ENCODE results near the gene CRELD2. TPM values are rescaled to one million over a fixed set of nuclear protein-coding genes. Genes with fewer than 3 reads are reported as not detected.
"Not testable (repeated sequence)": the region's sequence is repeated elsewhere in the genome, so short reads cannot be mapped to it uniquely, and the experiment has no call there.

CRELD2 gene
- total RNA-seq, 4 donors from 2014 or later, result 50.3 to 244 (median 154) TPM

DNA sequence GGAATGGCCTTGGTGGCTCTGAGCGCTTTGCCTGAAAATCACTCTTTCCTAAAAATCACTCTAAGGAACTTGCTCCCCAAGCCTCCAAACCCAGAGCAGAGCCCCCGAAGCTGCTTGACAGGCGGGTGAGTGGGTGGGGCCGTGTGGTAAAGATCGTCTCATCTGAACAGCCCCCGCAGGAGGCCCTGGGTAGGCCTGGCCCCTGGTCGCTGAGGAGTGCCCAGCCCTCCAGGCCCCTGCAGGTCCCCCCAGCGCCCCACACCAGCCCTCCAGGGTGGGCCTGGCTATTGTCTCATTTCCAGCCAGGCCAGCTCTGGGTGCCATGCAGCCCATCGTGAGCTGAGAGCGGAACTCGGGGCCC is 25.0 kb downstream of the CRELD2 start:
- Histone ChIP-seq H3K4me3 (replicated peaks in 1 of 3) (no peak overlapping the region), H3K9me3 (no peaks in the 10 kb centered on the region), H3K36me3 (no peaks in the 10 kb centered on the region), H3K4me1 (peaks cover 8 to 30% of the 10 kb centered on the region in 2 donors), H3K27ac (no peak overlapping the region), H3K27me3 (no peaks in the 10 kb centered on the region)
- TF ChIP-seq, protein P1, sequence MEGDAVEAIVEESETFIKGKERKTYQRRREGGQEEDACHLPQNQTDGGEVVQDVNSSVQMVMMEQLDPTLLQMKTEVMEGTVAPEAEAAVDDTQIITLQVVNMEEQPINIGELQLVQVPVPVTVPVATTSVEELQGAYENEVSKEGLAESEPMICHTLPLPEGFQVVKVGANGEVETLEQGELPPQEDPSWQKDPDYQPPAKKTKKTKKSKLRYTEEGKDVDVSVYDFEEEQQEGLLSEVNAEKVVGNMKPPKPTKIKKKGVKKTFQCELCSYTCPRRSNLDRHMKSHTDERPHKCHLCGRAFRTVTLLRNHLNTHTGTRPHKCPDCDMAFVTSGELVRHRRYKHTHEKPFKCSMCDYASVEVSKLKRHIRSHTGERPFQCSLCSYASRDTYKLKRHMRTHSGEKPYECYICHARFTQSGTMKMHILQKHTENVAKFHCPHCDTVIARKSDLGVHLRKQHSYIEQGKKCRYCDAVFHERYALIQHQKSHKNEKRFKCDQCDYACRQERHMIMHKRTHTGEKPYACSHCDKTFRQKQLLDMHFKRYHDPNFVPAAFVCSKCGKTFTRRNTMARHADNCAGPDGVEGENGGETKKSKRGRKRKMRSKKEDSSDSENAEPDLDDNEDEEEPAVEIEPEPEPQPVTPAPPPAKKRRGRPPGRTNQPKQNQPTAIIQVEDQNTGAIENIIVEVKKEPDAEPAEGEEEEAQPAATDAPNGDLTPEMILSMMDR (IDR thresholded peaks at IDR 0.05), result no peak
- TF ChIP-seq POLR2A (IDR thresholded peaks at IDR 0.05), result no peak
- no peak for DNase-seq
- intact Hi-C loops (cut with DNase I), result no loop called here
- 86 to 92% methylated on average over 4 to 7 of the region's 11 CpGs for WGBS, 2 donors

DNA sequence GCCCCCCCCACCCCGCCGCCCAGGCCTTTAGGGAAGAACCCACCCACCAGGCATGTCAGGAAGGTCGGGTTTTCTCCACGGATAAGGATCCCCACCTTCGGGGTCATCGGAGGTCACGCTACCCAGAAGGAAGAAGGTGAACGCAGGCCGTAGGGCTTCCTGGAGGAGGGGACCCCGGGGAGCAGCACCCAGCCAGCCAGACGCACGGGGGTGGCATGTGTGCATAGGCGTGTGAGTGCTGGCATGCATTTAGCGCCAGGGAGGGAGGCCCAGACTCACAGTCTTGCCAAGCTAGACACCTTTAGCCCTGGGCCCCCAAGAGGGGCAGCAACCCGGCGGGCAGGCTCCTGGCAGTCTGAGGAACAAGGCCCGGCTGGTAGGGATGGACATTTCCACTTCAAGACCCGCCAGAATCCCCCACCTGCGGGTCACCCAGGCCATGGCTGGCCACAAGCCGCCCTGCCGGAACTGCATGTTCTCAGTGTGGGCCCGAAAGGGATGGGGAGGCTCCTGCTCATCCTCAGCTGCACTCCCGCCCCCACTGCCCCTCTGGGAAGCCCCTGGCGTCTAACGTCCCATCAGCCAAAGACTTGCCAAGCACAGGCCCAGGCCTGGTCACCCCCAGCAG is 25.5 kb downstream of the CRELD2 start:
- no peaks in the 10 kb centered on the region for H3K9me3 ChIP-seq
- DNase-seq, result no peak
- no peaks in the 10 kb centered on the region for H3K36me3 ChIP-seq
- intact Hi-C loops (cut with DNase I), result no loop called here
- H3K4me3 ChIP-seq (replicated peaks in 1 of 3), result no peak overlapping the region
- no peak overlapping the region for H3K27ac ChIP-seq
- no peak for TF ChIP-seq POLR2A (IDR thresholded peaks at IDR 0.05)
- TF ChIP-seq, protein P1 (IDR thresholded peaks at IDR 0.05), result no peak
- 86% methylated on average over 11 to 25 of the region's 25 CpGs for WGBS, 2 donors
- no peaks in the 10 kb centered on the region for H3K27me3 ChIP-seq
- peaks cover 13 to 31% of the 10 kb centered on the region in 2 donors for H3K4me1 ChIP-seq

DNA sequence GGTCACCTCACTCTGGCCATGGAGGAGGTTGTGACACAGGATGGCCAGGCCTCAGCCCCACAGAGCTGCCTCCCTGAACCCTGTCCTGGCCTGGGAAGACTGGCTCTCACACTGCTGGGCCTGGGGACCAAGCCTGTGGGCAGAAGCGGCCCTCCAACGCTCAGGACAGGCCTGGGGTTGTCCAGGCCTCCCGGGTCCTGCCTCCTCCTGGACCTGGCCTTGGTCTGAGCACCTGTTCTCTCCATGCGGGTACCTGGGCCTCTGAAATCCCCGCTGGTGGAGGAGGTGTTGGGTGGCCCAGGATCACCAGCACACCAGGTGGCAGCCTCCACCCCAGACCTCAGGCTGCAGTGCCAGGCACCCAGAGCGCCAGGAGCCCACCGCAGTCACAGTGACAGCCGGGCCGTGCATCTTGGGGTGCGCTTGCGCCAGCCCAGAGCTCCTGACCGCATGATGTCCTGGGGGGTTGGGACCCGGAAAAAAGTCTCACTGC is 26.0 kb downstream of the CRELD2 start:
- 100% methylated on average over 10 of the region's 13 CpGs; no CpG with 5 or more reads in 1 of the 2 donors for WGBS, 2 donors
- intact Hi-C loops (cut with DNase I), result no loop called here
- no peak overlapping the region for H3K27ac ChIP-seq

DNA sequence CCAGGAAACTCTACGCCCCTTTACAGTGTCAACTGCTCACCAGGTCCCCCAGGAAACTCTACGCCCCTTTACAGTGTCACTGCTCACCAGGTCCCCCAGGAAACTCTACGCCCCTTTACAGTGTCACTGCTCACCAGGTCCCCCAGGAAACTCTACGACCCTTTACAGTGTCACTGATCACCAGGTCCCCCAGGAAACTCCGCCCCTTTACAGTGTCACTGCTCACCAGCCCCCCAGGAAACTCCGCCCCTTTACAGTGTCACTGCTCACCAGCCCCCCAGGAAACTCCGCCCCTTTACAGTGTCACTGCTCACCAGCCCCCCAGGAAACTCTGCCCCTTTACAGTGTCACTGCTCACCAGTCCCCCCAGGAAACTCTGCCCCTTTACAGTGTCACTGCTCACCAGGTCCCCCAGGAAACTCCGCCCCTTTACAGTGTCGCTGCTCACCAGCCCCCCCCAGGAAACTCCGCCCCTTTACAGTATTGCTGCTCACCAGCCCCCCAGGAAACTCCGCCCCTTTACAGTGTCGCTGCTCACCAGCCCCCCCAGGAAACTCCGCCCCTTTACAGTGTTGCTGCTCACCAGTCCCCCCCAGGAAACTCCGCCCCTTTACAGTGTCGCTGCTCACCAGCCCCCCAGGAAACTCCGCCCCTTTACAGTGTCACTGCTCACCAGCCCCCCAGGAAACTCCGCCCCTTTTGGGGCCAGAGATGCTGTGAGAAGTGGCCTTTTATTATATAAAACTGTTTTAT is 26.8 kb downstream of the CRELD2 start:
- not testable (repeated sequence) for H3K36me3 ChIP-seq; H3K4me3 ChIP-seq (replicated peaks in 1 of 3)
- WGBS, 2 donors, result 86 to 91% methylated on average over 11 of the region's 17 CpGs

More for the DNA sequence above, 26.0 kb downstream of the CRELD2 start:
- H3K27me3 ChIP-seq, result no peaks in the 10 kb centered on the region
- H3K4me3 ChIP-seq (replicated peaks in 1 of 3), result no peak overlapping the region
- H3K9me3 ChIP-seq, result no peaks in the 10 kb centered on the region
- DNase-seq, result no peak
- no peaks in the 10 kb centered on the region for H3K36me3 ChIP-seq
- TF ChIP-seq, protein P1 (IDR thresholded peaks at IDR 0.05), result no peak
- no peak for TF ChIP-seq POLR2A (IDR thresholded peaks at IDR 0.05)
- H3K4me1 ChIP-seq, result peaks cover 18 to 31% of the 10 kb centered on the region in 2 donors

DNA sequence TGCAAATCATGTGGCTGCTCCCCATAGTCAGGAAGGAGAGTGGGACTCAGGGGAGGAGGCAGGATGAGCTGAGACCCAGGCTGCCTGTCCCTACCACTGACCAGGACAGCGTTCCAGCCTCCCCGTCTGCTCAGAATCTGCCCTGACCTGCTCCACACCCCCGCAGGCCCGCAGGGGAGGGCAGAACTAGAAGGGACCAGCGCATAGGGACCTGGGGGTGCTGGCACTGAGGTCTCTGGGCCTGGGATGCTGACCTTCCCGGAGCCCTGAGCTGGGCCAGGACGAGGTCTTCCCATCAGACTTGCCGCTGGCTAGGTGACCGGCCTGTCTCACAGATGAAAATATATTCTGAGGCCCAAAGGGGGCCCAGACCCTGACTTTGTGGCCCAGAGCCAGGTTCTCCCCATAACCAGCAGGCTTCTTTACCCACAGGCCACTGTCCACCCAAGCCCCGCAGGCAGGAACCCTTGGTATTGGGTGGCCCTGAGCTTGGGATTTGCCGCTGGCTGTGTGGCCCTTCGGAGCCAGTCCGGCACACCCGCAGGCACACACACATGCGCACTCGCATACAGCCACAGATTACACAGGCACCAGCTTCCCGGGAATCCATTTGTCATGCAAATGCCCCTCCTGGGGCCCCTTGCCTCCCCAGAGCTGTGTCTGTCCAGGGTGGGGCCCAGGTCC is 28.3 kb downstream of the CRELD2 start:
- TF ChIP-seq, protein P1 (IDR thresholded peaks at IDR 0.05), result no peak
- no peak for TF ChIP-seq POLR2A (IDR thresholded peaks at IDR 0.05)
- H3K27ac ChIP-seq, result peak overlapping the region in 2 of 3 donors; percentile 99
- DNase-seq, result no peak

More for the DNA sequence above, 26.8 kb downstream of the CRELD2 start:
- H3K27ac ChIP-seq; DNase-seq; H3K27me3 ChIP-seq; intact Hi-C loops (cut with DNase I); H3K9me3 ChIP-seq: not testable (repeated sequence)
- peaks cover 26 to 32% of the 10 kb centered on the region in 2 donors for H3K4me1 ChIP-seq

More for the DNA sequence above, 28.3 kb downstream of the CRELD2 start:
- intact Hi-C loops (cut with DNase I), result no loop called here
- 87 to 92% methylated on average over 8 to 14 of the region's 17 CpGs for WGBS, 2 donors
- Histone ChIP-seq H3K9me3 (no peaks in the 10 kb centered on the region), H3K4me3 (replicated peaks in 1 of 3) (no peak overlapping the region), H3K4me1 (peaks cover 39 to 47% of the 10 kb centered on the region in 2 donors), H3K36me3 (no peaks in the 10 kb centered on the region), H3K27me3 (no peaks in the 10 kb centered on the region)

Measured in thyroid gland (tissue), 4 donors.